Urinary bladder (tissue), 4 donors: Measurements from ENCODE around the gene GLI2. TPM values are rescaled to one million over a fixed set of nuclear protein-coding genes. Genes with fewer than 3 reads are reported as not detected.

Experiments
- DNase-seq: peaks from one replicate; pipeline ENCODE4 v3.0.0-alpha.2; 2015; ENCODE audit errors: extremely low spot score
- H3K27ac ChIP-seq: one replicate; pipeline ENCODE4 v1.5.1; 2013; ENCODE audit warnings: low read depth, mild to moderate bottlenecking, moderate library complexity
- H3K36me3 ChIP-seq: one replicate; pipeline ENCODE4 v1.6.1; 2013; ENCODE audit warnings: mild to moderate bottlenecking, moderate library complexity; ENCODE audit not compliant: insufficient read depth
- H3K4me1 ChIP-seq: one replicate; pipeline ENCODE4 v1.6.1; 2013; ENCODE audit warnings: mild to moderate bottlenecking, moderate library complexity; ENCODE audit not compliant: insufficient read depth
- H3K4me3 ChIP-seq: one replicate; pipeline ENCODE4 v1.5.1; 2013; ENCODE audit warnings: low read depth, low read length
- WGBS: extraction: QIAGEN DNeasy Blood & Tissue Kit; methylation state at CpG from one replicate; pipeline ENCODE4 v1.1.7; 2013; 5-methylcytosine and 5-hydroxymethylcytosine counted together
- polyA plus RNA-seq: library from polyadenylated mRNA; stranded (reverse); fragments of 200-250 nt; gene quantifications from one replicate; pipeline ENCODE4 v1.2.3, GENCODE V29; 2013
- total RNA-seq: library from RNA; depleted of rRNA; stranded (reverse); fragments of >200 nt; gene quantifications from one replicate; pipeline ENCODE4 v1.2.3, GENCODE V29; 2014
- donor health status: healthy with polysubstance abuse.
- donor health status: healthy.

Gene GLI2
- total and polyA plus RNA-seq, 2 donors, result 5.9 to 11.3 TPM

GRCh38 chr2:120737340-120738101 is 1.9 kb downstream of the GLI2 start:
- Histone ChIP-seq H3K4me3 (peak overlapping the region; percentile 61), H3K36me3 (no peaks in the 10 kb centered on the region), H3K4me1 (no peaks in the 10 kb centered on the region), H3K27ac (no peak overlapping the region)
- 8% methylated on average over 37 of the region's 37 CpGs for WGBS
- DNase-seq, result no peak

GRCh38 chr2:120738117-120738516 is 2.4 kb downstream of the GLI2 start:
- DNase-seq, result no peak
- H3K4me1 ChIP-seq, result no peaks in the 10 kb centered on the region
- no peaks in the 10 kb centered on the region for H3K36me3 ChIP-seq
- 68% methylated on average over 7 of the region's 7 CpGs for WGBS
- no peak overlapping the region for H3K27ac ChIP-seq
- no peak overlapping the region for H3K4me3 ChIP-seq

GRCh38 chr2:120738786-120739437 is 3.2 kb downstream of the GLI2 start:
- H3K4me1 ChIP-seq, result no peaks in the 10 kb centered on the region
- no peak overlapping the region for H3K27ac ChIP-seq
- H3K36me3 ChIP-seq, result no peaks in the 10 kb centered on the region
- no peak for DNase-seq
- H3K4me3 ChIP-seq, result no peak overlapping the region
- 75% methylated on average over 10 of the region's 10 CpGs for WGBS

- no peak for DNase-seq
- Histone ChIP-seq H3K36me3 (no peaks in the 10 kb centered on the region), H3K27ac (no peak overlapping the region), H3K4me3 (no peak overlapping the region), H3K4me1 (no peaks in the 10 kb centered on the region)
- 84% methylated on average over 8 of the region's 8 CpGs for WGBS
Measured at GRCh38 chr2:120739438-120740090, 3.9 kb downstream of the GLI2 start.

- Histone ChIP-seq H3K4me1 (no peaks in the 10 kb centered on the region), H3K36me3 (no peaks in the 10 kb centered on the region), H3K27ac (no peak overlapping the region), H3K4me3 (no peak overlapping the region)
- DNase-seq, result no peak
- WGBS, result 88% methylated on average over 8 of the region's 8 CpGs
Measured at GRCh38 chr2:120740375-120740764, 4.7 kb downstream of the GLI2 start.

GRCh38 chr2:120740765-120741524 is 5.3 kb downstream of the GLI2 start:
- WGBS, result 63% methylated on average over 20 of the region's 20 CpGs
- H3K4me3 ChIP-seq, result no peak overlapping the region
- H3K27ac ChIP-seq, result no peak overlapping the region
- no peaks in the 10 kb centered on the region for H3K36me3 ChIP-seq
- H3K4me1 ChIP-seq, result no peaks in the 10 kb centered on the region
- DNase-seq, result no peak

- Histone ChIP-seq H3K27ac (no peak overlapping the region), H3K36me3 (no peaks in the 10 kb centered on the region), H3K4me3 (peak overlapping the region; percentile 42), H3K4me1 (no peaks in the 10 kb centered on the region)
- no peak for DNase-seq
- 16% methylated on average over 81 of the region's 81 CpGs for WGBS
Measured at GRCh38 chr2:120741571-120742561, 6.2 kb downstream of the GLI2 start.

GRCh38 chr2:120743657-120744056 is 8.0 kb downstream of the GLI2 start:
- WGBS, result 96% methylated on average over 5 of the region's 5 CpGs
- no peak overlapping the region for H3K27ac ChIP-seq
- H3K4me1 ChIP-seq, result no peaks in the 10 kb centered on the region
- no peaks in the 10 kb centered on the region for H3K36me3 ChIP-seq
- DNase-seq, result no peak
- no peak overlapping the region for H3K4me3 ChIP-seq

GRCh38 chr2:120744817-120745216 is 9.1 kb downstream of the GLI2 start:
- DNase-seq, result no peak
- no peak overlapping the region for H3K27ac ChIP-seq
- H3K36me3 ChIP-seq, result no peaks in the 10 kb centered on the region
- no peaks in the 10 kb centered on the region for H3K4me1 ChIP-seq
- no peak overlapping the region for H3K4me3 ChIP-seq

- H3K36me3 ChIP-seq, result no peaks in the 10 kb centered on the region
- WGBS, result 98% methylated on average over 6 of the region's 6 CpGs
- H3K4me1 ChIP-seq, result no peaks in the 10 kb centered on the region
- H3K4me3 ChIP-seq, result no peak overlapping the region
- DNase-seq, result no peak
- H3K27ac ChIP-seq, result no peak overlapping the region
Measured at GRCh38 chr2:120745420-120746111, 9.9 kb downstream of the GLI2 start.

GRCh38 chr2:120746144-120746543 is 10.5 kb downstream of the GLI2 start:
- no peak overlapping the region for H3K4me3 ChIP-seq
- no peak for DNase-seq
- WGBS, result 94% methylated on average over 4 of the region's 4 CpGs
- no peaks in the 10 kb centered on the region for H3K4me1 ChIP-seq
- H3K36me3 ChIP-seq, result no peaks in the 10 kb centered on the region
- H3K27ac ChIP-seq, result no peak overlapping the region

- Histone ChIP-seq H3K4me1 (peaks cover 2% of the 10 kb centered on the region), H3K36me3 (no peaks in the 10 kb centered on the region), H3K4me3 (no peak overlapping the region), H3K27ac (no peak overlapping the region)
- DNase-seq, result no peak
- WGBS, result 99% methylated on average over 2 of the region's 2 CpGs
Measured at GRCh38 chr2:120747281-120747680, 11.6 kb downstream of the GLI2 start.
